Mesothelial cell of epicardium (in vitro differentiated cells): ENCODE results near the gene ZNF618. TPM values are rescaled to one million over a fixed set of nuclear protein-coding genes. Genes with fewer than 3 reads are reported as not detected.
A peak's percentile ranks its signal among the peaks of the same experiment; 100 is the strongest.

ENCODE experiments used
- DNase-seq, 2 experiments: peaks; one replicate each; pipeline ENCODE4 v3.0.0; 2021; ENCODE audit warnings: low spot score in 2 of 2; ENCODE audit not compliant: unreplicated experiment in 2 of 2
- H3K27ac Mint-ChIP-seq: 2 replicates; pipeline ENCODE4 v1.8.0; 2021; ENCODE audit warnings: mixed read lengths
- H3K27me3 Mint-ChIP-seq: 2 replicates; pipeline ENCODE4 v1.8.0; 2021; ENCODE audit warnings: low read depth, mixed read lengths
- H3K36me3 Mint-ChIP-seq: 2 replicates; pipeline ENCODE4 v1.8.0; 2021; ENCODE audit warnings: mixed read lengths
- H3K4me1 Mint-ChIP-seq: 2 replicates; pipeline ENCODE4 v1.8.0; 2021; ENCODE audit warnings: mixed read lengths
- H3K4me3 Mint-ChIP-seq: 2 replicates; pipeline ENCODE4 v1.8.0; 2021; ENCODE audit warnings: mild to moderate bottlenecking, moderate library complexity, mixed read lengths
- H3K9me3 Mint-ChIP-seq: 2 replicates; pipeline ENCODE4 v1.8.0; 2021; ENCODE audit warnings: mixed read lengths
- CTCF ChIP-seq: fragments of 200-600 bp; sonication (generic); IDR thresholded peaks from one replicate; pipeline ENCODE4 v1.5.0; 2021; ENCODE audit warnings: antibody characterized with exemption; ENCODE audit not compliant: unreplicated experiment
- total RNA-seq: library from RNA; stranded (reverse); gene quantifications from 3 replicates; pipeline ENCODE4 v1.2.1, GENCODE V29; 2021

Gene ZNF618
- total RNA-seq, 1 donor from 2014 or later = 78.9 TPM

- TF ChIP-seq CTCF = no peak
- Mint-ChIP-seq H3K4me1 (peaks cover 3% of the 10 kb centered on the region), H3K4me3 (no peak overlapping the region), H3K9me3 (no peaks in the 10 kb centered on the region), H3K27ac (peak overlapping the region; percentile 37), H3K36me3 (peaks cover 30% of the 10 kb centered on the region), H3K27me3 (no peaks in the 10 kb centered on the region)
- no peak for DNase-seq
Measured at GRCh38 chr9:113992276-113992951, 116.3 kb downstream of the ZNF618 start.

GRCh38 chr9:113992994-113993393 is 116.9 kb downstream of the ZNF618 start:
- DNase-seq = no peak
- H3K9me3 Mint-ChIP-seq = no peaks in the 10 kb centered on the region
- no peak for TF ChIP-seq CTCF
- peak overlapping the region; percentile 37 for H3K27ac Mint-ChIP-seq
- peaks cover 30% of the 10 kb centered on the region for H3K36me3 Mint-ChIP-seq
- H3K4me3 Mint-ChIP-seq = no peak overlapping the region
- peaks cover 3% of the 10 kb centered on the region for H3K4me1 Mint-ChIP-seq
- H3K27me3 Mint-ChIP-seq = no peaks in the 10 kb centered on the region

- Mint-ChIP-seq H3K9me3 (no peaks in the 10 kb centered on the region), H3K4me1 (peaks cover 3% of the 10 kb centered on the region), H3K4me3 (no peak overlapping the region), H3K36me3 (peaks cover 27% of the 10 kb centered on the region), H3K27ac (peak overlapping the region; percentile 31), H3K27me3 (no peaks in the 10 kb centered on the region)
- TF ChIP-seq CTCF = no peak
- no peak for DNase-seq
Measured at GRCh38 chr9:113993838-113994540, 117.9 kb downstream of the ZNF618 start.

- Mint-ChIP-seq H3K4me1 (peaks cover 3% of the 10 kb centered on the region), H3K36me3 (peaks cover 19% of the 10 kb centered on the region), H3K27ac (peak overlapping the region; percentile 10), H3K4me3 (no peak overlapping the region), H3K27me3 (no peaks in the 10 kb centered on the region), H3K9me3 (no peaks in the 10 kb centered on the region)
- TF ChIP-seq CTCF = no peak
- DNase-seq = no peak
Measured at GRCh38 chr9:113995401-113995800, 119.3 kb downstream of the ZNF618 start.

GRCh38 chr9:113995963-113996362 is 119.9 kb downstream of the ZNF618 start:
- DNase-seq = no peak
- no peaks in the 10 kb centered on the region for H3K27me3 Mint-ChIP-seq
- no peaks in the 10 kb centered on the region for H3K9me3 Mint-ChIP-seq
- H3K4me1 Mint-ChIP-seq = peaks cover 3% of the 10 kb centered on the region
- no peak for TF ChIP-seq CTCF
- H3K36me3 Mint-ChIP-seq = peaks cover 17% of the 10 kb centered on the region
- H3K4me3 Mint-ChIP-seq = no peak overlapping the region
- no peak overlapping the region for H3K27ac Mint-ChIP-seq
